WTC11 (cell line): ENCODE data around the gene KIAA0753. TPM values are rescaled to one million over a fixed set of nuclear protein-coding genes. Genes with fewer than 3 reads are reported as not detected.
A peak's percentile ranks its signal among the peaks of the same experiment; 100 is the strongest.

Source experiments
- ATAC-seq: fragments of 200-7000 bp; cut with Tn5 transposase; 2 replicates; pipeline ENCODE4 v1.10.0; 2021; ENCODE audit warnings: mild to moderate bottlenecking, moderate library complexity
- CTCF ChIA-PET: fragments of 300-600 bp; sonication (Branson Sonifier 250); formaldehyde crosslinking; loops from one replicate; lab custom pipeline; 2021; ENCODE audit warnings: antibody characterized with exemption; lab: Charles Lee
- POLR2A ChIA-PET: fragments of 350-600 bp; sonication (Branson Sonifier 250); formaldehyde crosslinking; loops from one replicate; lab custom pipeline; 2021; ENCODE audit warnings: antibody characterized with exemption; lab: Charles Lee
- DNase-seq: peaks from one replicate; pipeline ENCODE4 v3.0.0; 2021; ENCODE audit warnings: low spot score
- H3K27ac Mint-ChIP-seq: 2 replicates; pipeline ENCODE4 v1.8.0; 2021; ENCODE audit warnings: mixed read lengths
- H3K27me3 Mint-ChIP-seq: 2 replicates; pipeline ENCODE4 v1.8.0; 2021; ENCODE audit warnings: low read depth, mild to moderate bottlenecking, moderate library complexity, mixed read lengths
- H3K36me3 Mint-ChIP-seq: 2 replicates; pipeline ENCODE4 v1.8.0; 2021; ENCODE audit warnings: mixed read lengths
- H3K4me1 Mint-ChIP-seq: 2 replicates; pipeline ENCODE4 v1.8.0; 2022; ENCODE audit warnings: mixed read lengths
- H3K4me3 Mint-ChIP-seq: 2 replicates; pipeline ENCODE4 v1.8.0; 2021; ENCODE audit warnings: mild to moderate bottlenecking, moderate library complexity, mixed read lengths
- H3K9me3 Mint-ChIP-seq: 2 replicates; pipeline ENCODE4 v1.8.0; 2021; ENCODE audit warnings: mixed read lengths
- CTCF ChIP-seq: fragments of 200-600 bp; IDR thresholded peaks from 2 replicates; pipeline ENCODE4 v1.8.0; 2022; ENCODE audit warnings: antibody characterized with exemption
- EMX1 ChIP-seq: fragments of 250-450 bp; sonication (Bioruptor Pico); IDR thresholded peaks from 2 replicates; pipeline ENCODE4 v1.8.0; 2021; ENCODE audit warnings: mild to moderate bottlenecking
- FOXJ3 ChIP-seq: sonication (generic); formaldehyde crosslinking; IDR thresholded peaks from 2 replicates; pipeline ENCODE4 v1.9.0; 2021; ENCODE audit warnings: missing genetic modification reagents, mild to moderate bottlenecking, borderline replicate concordance
- GRHL2 ChIP-seq: fragments of 250-450 bp; sonication (Bioruptor Pico); IDR thresholded peaks from 2 replicates; pipeline ENCODE4 v1.8.0; 2022; ENCODE audit warnings: mild to moderate bottlenecking, moderate library complexity; ENCODE audit not compliant: insufficient replicate concordance, severe bottlenecking
- GTF2I ChIP-seq: fragments of 250-450 bp; sonication (Bioruptor Pico); conservative IDR thresholded peaks from 2 replicates; pipeline ENCODE4 v1.4.0; 2021; ENCODE audit warnings: mild to moderate bottlenecking
- HMGA2 ChIP-seq: fragments of 250-450 bp; sonication (Bioruptor Pico); IDR thresholded peaks from 2 replicates; pipeline ENCODE4 v1.4.0; 2021; ENCODE audit warnings: mild to moderate bottlenecking, moderate library complexity
- NFYB ChIP-seq: sonication (generic); formaldehyde crosslinking; conservative IDR thresholded peaks from 2 replicates; pipeline ENCODE4 v1.8.0; 2022; ENCODE audit warnings: low read depth, missing genetic modification reagents
- NR1H2 ChIP-seq: sonication (generic); formaldehyde crosslinking; IDR thresholded peaks from 2 replicates; pipeline ENCODE4 v1.9.0; 2021; ENCODE audit warnings: mild to moderate bottlenecking, moderate library complexity, missing genetic modification reagents
- OVOL2 ChIP-seq: fragments of 250-450 bp; sonication (Bioruptor Pico); IDR thresholded peaks from 2 replicates; pipeline ENCODE4 v1.9.0; 2021; ENCODE audit warnings: mild to moderate bottlenecking, borderline replicate concordance
- SMAD4 ChIP-seq: sonication (generic); formaldehyde crosslinking; IDR thresholded peaks from 2 replicates; pipeline ENCODE4 v1.8.0; 2022; ENCODE audit warnings: mild to moderate bottlenecking, missing genetic modification reagents
- SOX15 ChIP-seq: fragments of 250-450 bp; sonication (Bioruptor Pico); IDR thresholded peaks from 2 replicates; pipeline ENCODE4 v1.9.0; 2021; ENCODE audit warnings: mild to moderate bottlenecking
- TP53 ChIP-seq: sonication (generic); formaldehyde crosslinking; IDR thresholded peaks from 2 replicates; pipeline ENCODE4 v1.8.1; 2023; ENCODE audit warnings: mild to moderate bottlenecking, missing genetic modification reagents
- total RNA-seq: library from RNA; stranded (reverse); gene quantifications from 3 replicates; pipeline ENCODE4 v1.2.3, GENCODE V29; 2021
- TF ChIP-seq, protein P1 (sequence below): sonication (generic); formaldehyde crosslinking; IDR thresholded peaks from 2 replicates; pipeline ENCODE4 v1.8.0; 2022; ENCODE audit warnings: mild to moderate bottlenecking, missing genetic modification reagents
- TF ChIP-seq, protein P2 (sequence below): fragments of 250-450 bp; sonication (Bioruptor Pico); IDR thresholded peaks from 2 replicates; pipeline ENCODE4 v1.9.0; 2021; ENCODE audit warnings: mild to moderate bottlenecking
- TF ChIP-seq, protein P3 (sequence below): fragments of 250-450 bp; sonication (Bioruptor Pico); conservative IDR thresholded peaks from 2 replicates; pipeline ENCODE4 v1.9.0; 2021; ENCODE audit warnings: mild to moderate bottlenecking
- TF ChIP-seq, protein P4 (sequence below): sonication (generic); formaldehyde crosslinking; IDR thresholded peaks from 2 replicates; pipeline ENCODE4 v1.8.1; 2022; ENCODE audit warnings: mild to moderate bottlenecking, moderate library complexity, missing genetic modification reagents
- TF ChIP-seq, protein P5 (sequence below): fragments of 250-450 bp; sonication (Bioruptor Pico); IDR thresholded peaks from 2 replicates; pipeline ENCODE4 v1.9.0; 2021; ENCODE audit warnings: mild to moderate bottlenecking
- TF ChIP-seq, protein P6 (sequence below): fragments of 250-450 bp; sonication (Bioruptor Pico); IDR thresholded peaks from 2 replicates; pipeline ENCODE4 v1.9.0; 2021; ENCODE audit warnings: moderate library complexity, mild to moderate bottlenecking, inconsistent platforms, borderline replicate concordance

Gene KIAA0753
- total RNA-seq, 1 experiment from 2014 or later: 22.8 TPM

GRCh38 chr17:6532441-6532885 is 108.0 kb downstream of the KIAA0753 start (continued):
- TF ChIP-seq, protein P1, sequence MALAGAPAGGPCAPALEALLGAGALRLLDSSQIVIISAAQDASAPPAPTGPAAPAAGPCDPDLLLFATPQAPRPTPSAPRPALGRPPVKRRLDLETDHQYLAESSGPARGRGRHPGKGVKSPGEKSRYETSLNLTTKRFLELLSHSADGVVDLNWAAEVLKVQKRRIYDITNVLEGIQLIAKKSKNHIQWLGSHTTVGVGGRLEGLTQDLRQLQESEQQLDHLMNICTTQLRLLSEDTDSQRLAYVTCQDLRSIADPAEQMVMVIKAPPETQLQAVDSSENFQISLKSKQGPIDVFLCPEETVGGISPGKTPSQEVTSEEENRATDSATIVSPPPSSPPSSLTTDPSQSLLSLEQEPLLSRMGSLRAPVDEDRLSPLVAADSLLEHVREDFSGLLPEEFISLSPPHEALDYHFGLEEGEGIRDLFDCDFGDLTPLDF: no peak
- TF ChIP-seq, protein P2, sequence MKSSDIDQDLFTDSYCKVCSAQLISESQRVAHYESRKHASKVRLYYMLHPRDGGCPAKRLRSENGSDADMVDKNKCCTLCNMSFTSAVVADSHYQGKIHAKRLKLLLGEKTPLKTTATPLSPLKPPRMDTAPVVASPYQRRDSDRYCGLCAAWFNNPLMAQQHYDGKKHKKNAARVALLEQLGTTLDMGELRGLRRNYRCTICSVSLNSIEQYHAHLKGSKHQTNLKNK (CRISPR knock-in tag): no peak
- TF ChIP-seq, protein P3, sequence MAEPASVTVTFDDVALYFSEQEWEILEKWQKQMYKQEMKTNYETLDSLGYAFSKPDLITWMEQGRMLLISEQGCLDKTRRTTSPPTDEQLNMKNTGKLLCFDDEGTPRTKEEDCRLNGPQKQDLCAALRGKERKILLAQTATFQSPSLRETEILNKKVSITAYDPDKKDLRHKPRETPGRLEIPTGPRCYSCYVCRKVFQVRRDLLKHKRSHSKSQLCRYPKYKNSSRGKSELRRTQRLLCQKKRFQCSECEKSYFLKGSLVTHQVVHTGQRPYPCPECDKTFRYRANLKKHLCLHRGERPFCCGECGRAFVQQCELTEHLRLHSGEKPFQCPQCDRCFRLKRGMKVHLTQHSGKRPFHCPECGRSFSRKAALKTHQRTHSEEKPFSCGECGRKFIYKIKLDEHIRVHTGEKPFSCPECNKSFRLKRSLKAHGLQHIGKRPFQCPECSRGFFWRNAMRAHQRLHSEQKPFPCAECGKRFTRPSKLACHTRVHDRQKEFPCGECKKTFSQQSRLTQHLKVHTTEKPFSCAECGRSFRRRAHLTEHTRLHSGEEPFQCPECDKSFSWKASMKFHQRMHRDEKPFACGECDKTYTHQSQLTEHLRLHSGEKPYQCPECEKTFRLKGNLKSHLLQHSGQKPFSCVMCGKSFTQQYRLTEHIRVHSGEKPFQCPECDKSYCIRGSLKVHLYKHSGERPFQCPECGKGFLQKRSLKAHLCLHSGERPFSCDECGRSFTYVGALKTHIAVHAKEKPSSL: no peak
- TF ChIP-seq CTCF: no peak

DNA sequence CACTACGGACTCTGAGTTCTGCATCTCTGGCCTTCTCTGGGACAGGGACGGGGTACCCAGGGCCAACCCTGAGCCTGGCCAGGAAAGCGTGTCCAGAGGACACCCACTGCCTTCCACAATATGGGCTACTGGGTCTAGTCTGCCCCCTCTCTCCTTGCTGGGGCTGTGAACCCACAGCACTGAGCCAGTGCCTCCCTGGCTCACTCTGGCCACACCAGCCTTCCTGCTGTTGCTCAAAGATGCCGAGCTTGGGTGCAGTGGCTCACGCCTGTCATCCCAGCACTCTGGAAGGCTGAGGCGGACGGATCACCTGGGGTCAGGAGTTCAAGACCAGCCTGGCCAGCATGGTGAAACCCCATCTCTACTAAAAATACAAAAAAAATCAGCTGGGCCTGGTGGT is 108.9 kb downstream of the KIAA0753 start:
- H3K27me3 Mint-ChIP-seq: no peaks in the 10 kb centered on the region
- no peak for ATAC-seq
- POLR2A ChIA-PET: interaction anchor here (0.5 kb wide), 1 partner anchor 35 kb away, joined by 3 read pairs; no protein-coding TSS in a partner anchor

DNA sequence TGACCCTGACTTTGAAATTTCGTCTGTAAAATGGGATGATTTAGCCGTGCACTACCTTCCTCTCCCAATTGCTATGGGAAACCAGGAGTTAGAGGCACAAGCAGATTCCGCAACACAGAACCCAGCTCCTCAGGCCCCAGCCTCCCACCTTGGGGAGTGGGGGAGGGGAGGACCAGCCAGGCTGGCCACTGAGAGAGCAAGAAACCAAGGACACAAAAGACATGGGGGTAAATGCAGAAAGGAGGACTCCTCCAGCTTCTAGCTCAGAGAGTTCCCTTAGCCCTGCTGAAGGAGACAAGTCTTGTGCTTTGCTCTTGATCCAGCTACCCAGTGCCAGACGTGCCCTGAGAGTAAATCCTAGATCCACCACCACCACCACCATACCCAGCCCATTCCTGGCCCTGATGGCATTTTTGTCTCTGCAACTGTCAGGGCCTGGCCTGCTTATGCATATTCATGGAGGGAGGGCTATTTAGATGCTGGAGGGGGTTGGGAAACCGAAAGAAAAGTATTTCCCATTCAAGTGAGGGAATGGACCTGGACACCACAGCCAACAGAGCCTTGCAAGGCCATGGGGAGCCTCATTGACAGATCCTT is 110.1 kb downstream of the KIAA0753 start:
- Mint-ChIP-seq H3K27ac (no peak overlapping the region), H3K4me3 (peak overlapping the region; percentile 14; the same call in 1 of the 2 replicates), H3K9me3 (peaks cover 6% of the 10 kb centered on the region), H3K36me3 (no peaks in the 10 kb centered on the region), H3K27me3 (no peaks in the 10 kb centered on the region; the same call in 1 of the 2 replicates), H3K4me1 (peaks cover 17% of the 10 kb centered on the region)
- ATAC-seq (peak; percentile 53), DNase-seq (no peak)
- ChIA-PET CTCF (interaction anchor here (2.4 kb wide), 1 partner anchor 58 kb away, joined by 8 read pairs; no protein-coding TSS in a partner anchor), POLR2A (no interaction called here)
- TF ChIP-seq FOXJ3 (CRISPR knock-in tag) (no peak), NFYB (no peak), SOX15 (CRISPR knock-in tag) (no peak), GRHL2 (CRISPR knock-in tag) (no peak), OVOL2 (CRISPR knock-in tag) (no peak), HMGA2 (no peak), TP53 (CRISPR knock-in tag) (no peak), GTF2I (CRISPR knock-in tag) (no peak)
- TF ChIP-seq, protein P4, sequence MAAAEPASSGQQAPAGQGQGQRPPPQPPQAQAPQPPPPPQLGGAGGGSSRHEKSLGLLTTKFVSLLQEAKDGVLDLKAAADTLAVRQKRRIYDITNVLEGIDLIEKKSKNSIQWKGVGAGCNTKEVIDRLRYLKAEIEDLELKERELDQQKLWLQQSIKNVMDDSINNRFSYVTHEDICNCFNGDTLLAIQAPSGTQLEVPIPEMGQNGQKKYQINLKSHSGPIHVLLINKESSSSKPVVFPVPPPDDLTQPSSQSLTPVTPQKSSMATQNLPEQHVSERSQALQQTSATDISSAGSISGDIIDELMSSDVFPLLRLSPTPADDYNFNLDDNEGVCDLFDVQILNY: no peak
- TF ChIP-seq, protein P5, sequence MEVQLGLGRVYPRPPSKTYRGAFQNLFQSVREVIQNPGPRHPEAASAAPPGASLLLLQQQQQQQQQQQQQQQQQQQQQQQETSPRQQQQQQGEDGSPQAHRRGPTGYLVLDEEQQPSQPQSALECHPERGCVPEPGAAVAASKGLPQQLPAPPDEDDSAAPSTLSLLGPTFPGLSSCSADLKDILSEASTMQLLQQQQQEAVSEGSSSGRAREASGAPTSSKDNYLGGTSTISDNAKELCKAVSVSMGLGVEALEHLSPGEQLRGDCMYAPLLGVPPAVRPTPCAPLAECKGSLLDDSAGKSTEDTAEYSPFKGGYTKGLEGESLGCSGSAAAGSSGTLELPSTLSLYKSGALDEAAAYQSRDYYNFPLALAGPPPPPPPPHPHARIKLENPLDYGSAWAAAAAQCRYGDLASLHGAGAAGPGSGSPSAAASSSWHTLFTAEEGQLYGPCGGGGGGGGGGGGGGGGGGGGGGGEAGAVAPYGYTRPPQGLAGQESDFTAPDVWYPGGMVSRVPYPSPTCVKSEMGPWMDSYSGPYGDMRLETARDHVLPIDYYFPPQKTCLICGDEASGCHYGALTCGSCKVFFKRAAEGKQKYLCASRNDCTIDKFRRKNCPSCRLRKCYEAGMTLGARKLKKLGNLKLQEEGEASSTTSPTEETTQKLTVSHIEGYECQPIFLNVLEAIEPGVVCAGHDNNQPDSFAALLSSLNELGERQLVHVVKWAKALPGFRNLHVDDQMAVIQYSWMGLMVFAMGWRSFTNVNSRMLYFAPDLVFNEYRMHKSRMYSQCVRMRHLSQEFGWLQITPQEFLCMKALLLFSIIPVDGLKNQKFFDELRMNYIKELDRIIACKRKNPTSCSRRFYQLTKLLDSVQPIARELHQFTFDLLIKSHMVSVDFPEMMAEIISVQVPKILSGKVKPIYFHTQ (CRISPR knock-in tag): no peak
- TF ChIP-seq, protein P3: no peak
- TF ChIP-seq, protein P6, sequence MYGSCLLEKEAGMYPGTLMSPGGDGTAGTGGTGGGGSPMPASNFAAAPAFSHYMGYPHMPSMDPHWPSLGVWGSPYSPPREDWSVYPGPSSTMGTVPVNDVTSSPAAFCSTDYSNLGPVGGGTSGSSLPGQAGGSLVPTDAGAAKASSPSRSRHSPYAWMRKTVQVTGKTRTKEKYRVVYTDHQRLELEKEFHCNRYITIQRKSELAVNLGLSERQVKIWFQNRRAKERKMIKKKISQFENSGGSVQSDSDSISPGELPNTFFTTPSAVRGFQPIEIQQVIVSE (CRISPR knock-in tag): no peak

More for the DNA sequence above, 108.9 kb downstream of the KIAA0753 start:
- peaks cover 17% of the 10 kb centered on the region for H3K4me1 Mint-ChIP-seq
- TF ChIP-seq NR1H2 (CRISPR knock-in tag): no peak
- TF ChIP-seq TP53 (CRISPR knock-in tag): no peak
- no peak for TF ChIP-seq GTF2I (CRISPR knock-in tag)
- TF ChIP-seq EMX1 (CRISPR knock-in tag): no peak
- TF ChIP-seq SMAD4 (CRISPR knock-in tag): no peak
- H3K4me3 Mint-ChIP-seq: no peak overlapping the region
- no peaks in the 10 kb centered on the region for H3K9me3 Mint-ChIP-seq
- DNase-seq: no peak
- CTCF ChIA-PET: interaction anchor here (2.4 kb wide), 1 partner anchor 59 kb away, joined by 8 read pairs; no protein-coding TSS in a partner anchor
- H3K27ac Mint-ChIP-seq: no peak overlapping the region
- H3K36me3 Mint-ChIP-seq: no peaks in the 10 kb centered on the region
